Activated T-cell treated with anti-CD3 and anti-CD28 coated beads for 1 hour (primary cell): ENCODE data around the gene TSPAN16.

Experiments
- DNase-seq: peaks from one replicate; pipeline ENCODE4 v3.0.0-alpha.2; 2020; ENCODE audit warnings: low read depth

TSPAN16 gene, protein sequence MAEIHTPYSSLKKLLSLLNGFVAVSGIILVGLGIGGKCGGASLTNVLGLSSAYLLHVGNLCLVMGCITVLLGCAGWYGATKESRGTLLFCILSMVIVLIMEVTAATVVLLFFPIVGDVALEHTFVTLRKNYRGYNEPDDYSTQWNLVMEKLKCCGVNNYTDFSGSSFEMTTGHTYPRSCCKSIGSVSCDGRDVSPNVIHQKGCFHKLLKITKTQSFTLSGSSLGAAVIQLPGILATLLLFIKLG

DNA sequence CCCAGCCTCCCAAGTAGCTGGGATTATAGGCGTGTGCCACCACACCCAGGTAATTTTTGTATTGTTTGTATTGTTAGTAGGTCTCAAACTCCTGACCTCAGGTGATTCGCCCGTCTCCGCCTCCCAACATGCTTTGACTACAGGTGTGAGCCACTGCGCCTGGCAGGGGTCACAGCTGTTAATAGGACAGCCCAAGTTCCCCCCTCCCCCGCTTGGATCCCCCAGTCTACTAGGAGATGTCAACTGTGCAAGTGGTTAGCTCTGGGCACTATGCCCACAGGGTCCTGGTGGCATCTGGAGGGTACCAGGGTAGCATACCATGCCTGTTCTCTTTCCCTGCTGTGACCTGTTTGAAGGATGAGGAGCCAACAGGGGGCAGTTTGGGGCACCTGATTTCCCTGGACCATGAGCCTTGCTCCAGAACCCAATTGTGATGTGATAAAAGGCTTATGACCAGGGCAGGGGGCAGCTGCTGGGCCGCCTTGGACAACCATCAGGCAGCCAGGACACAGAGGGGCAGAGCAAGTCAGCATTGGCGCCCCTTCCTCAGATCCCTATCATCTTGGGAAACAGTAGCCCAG is at the start of gene TSPAN16:
Gene TSPAN16 (plus strand): TSS at position 496 of the 581 bp plus-strand sequence. CDS start 138 bp downstream, outside the sequence.
- DNase-seq, result no peak

DNA sequence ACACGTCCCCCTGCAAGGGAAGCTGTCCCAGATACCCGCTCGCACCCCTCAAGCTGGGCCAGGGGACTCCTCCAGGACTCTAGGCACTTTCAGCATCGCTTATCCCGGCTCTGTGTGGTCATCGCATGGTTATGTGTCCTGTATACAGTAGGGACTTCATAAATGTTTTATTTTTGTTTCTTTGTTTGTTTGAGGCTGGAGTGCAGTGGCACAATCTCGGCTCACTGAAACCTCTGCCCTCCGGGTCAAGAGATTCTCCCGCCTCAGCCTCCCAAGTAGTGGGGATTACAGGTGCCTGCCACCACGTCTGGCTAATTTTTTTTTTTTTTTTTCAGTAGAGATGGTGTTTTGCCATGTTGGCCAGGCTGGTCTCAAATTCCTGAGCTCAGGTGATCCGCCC is 49.0 kb upstream of the TSPAN16 start:
- DNase-seq, result no peak

DNA sequence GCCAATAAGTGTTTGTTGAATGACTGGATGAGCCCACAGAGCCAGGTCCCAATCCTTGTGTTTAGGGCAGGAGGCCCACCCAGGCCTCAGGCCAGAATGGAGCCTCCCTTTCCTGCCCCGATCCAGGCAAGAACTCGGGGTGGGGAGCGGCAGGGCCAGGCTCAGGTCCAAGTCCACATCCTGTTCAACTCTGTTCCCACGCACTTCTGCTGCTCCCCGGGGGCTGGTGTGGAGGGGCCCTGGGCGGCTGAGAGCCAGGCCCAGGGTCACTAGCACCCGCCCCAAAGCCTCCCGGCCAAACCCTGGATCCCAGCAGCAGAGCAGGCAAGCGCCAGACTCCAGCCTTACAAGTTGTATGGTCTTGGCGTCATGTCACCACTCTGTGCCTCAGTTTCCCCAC is 48.6 kb upstream of the TSPAN16 start:
- no peak for DNase-seq

DNA sequence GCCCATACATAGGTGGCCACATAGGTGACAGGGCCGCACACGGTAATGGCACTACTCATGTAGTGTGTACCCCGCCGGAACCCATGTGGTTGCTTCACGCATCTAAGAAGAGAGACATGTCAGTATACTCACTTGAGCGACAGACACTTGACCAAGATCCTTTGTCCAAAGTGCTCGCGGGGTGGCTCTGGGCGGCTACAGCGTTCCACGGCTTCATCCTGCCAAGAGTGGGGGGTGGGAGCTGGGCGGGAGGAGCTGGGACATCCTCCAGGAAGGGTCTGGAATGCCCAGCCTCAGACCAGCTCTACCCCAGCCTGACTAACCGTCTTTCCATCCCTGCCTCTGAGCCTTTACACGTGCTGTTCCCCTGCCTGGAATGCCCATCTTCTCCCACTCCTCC is 48.0 kb upstream of the TSPAN16 start:
- DNase-seq, result no peak

DNA sequence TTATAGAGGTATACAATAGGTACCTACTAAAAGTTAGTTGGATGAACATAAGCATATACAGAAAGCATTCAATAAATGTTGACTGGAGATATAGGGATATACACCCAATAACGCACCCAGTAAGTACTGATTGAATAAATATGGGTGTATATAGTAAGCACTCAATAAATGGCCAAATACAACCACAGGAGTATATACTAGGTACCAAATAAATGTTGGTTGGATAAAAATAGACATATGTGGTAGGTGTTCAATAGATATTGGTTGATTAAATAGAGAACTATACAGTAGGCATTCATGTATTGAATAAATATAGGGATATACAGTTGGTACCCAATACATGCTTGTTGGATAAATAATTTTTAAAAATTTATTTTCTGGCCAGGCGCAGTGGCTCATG is 47.1 kb upstream of the TSPAN16 start:
- no peak for DNase-seq

DNA sequence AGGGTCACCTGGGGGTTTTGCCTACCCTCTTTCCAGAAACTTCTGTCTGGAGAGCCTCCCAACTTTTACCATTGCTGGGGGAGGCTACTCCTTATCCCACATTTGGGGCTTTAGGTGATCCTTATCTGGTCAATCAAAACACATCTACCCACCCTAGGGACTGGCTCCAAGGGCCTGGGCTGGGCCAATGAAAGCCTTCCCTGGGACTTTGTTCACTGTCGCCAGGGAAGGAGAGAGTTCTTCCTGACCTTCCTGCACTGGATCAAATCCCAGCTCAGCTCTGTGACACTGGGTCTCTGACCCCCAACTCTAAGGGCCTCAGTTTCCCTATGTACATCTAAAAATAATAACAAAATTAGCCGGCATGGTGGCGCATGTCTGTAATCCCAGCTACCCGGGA is 44.7 kb upstream of the TSPAN16 start:
- no peak for DNase-seq

DNA sequence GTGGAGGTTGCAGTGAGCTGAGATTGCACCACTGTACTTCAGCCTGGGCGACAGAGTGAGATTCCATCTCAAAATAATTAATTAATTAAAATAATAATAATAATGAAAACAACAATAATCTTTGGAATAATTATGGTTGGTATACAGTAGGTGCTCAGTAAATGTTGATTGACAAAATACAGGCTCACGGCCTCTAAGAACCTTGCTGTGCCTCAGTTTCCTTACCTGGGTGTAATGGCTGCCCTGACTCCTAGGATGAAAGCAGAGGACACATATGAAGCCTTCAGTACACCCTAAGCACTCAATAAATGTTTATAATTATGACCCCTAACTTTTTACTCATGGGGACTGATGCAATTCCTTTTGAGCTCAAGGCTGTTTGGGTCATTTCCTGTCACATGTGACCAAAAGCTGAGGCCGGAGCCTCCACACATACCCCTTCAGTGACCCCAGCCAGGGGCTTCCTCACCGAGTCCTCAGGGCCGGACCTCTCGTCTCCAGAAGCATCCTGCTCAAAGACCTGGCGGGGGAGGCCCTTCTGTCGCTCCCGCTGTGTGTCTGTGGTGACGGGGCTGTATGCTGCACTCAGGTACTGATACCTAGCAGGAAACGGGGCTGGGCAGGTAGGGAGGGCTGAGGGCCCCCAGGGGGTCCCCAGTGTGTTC is 44.2 kb upstream of the TSPAN16 start:
- no peak for DNase-seq

DNA sequence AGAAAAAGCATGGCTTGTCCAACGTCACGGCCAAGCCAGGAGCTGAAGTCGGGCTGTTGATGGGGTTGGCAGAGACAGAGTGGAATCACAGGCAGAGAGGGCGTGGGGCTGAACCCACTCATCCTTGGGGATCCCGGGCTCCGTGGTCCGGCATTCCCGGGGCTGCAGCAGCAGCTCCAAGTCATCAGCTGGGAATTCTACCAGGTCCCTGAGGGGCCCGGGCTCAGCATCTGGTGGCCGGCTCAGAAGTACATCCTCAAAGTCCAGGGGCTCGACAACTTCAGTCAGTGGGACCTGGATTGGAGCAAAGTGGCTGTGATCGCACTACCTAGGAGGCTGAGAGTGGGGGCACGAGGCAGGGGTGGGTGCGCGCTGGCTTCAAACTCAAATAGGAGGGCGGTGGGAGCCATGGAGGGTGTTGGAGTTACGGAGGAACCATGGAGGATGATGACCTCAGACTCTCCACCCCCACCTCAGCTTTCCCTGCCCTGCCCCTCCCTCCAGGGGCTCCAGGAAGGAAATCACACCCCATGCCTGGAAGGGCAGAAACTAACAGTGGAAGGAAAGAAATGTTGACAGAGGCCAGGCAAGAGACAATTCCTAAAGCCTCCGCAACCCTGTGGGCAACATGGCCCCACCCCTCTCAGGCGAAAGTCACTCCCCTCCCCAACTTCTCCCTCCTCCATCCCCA is 43.1 kb upstream of the TSPAN16 start:
- DNase-seq, result no peak

DNA sequence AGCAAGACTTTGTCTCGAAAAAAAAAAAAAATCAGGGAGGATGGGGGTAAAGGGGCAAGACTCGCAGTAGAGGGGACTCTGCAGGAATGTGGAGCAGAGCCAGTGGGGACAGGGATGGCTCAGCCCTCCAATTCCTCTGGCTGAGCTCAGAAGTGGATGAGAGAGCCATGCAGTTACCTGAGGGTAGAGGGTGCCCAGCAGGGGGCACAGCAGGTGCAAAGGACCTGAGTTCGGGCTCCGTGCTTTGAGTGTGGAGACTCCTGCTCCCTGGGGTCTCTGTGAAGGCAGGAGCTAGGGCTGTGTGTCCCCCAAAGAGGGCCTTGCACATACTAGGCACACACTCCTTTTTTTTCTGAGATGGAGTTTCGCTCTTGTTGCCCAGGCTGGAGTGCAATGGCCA is 41.3 kb upstream of the TSPAN16 start:
- DNase-seq, result no peak

DNA sequence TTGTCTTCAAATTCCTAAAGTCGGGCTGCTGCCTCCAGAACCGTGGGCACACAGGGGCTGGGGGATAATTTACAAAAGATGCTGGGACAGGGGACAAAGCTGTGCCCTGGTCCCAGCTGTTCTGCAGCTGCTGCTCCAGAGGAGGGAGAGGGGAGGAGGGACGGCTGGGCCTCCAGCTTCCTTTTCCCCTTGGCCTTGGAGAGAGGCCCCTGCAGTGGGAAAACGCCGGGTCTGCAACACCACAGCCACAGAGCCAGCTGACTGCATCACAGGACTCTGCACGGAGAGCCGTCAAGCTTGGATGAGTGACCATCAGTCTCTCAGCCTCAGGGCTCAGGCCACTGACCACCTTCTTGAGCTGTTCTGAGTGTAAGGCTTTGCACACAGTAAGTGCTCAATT is 39.8 kb upstream of the TSPAN16 start:
- no peak for DNase-seq

DNA sequence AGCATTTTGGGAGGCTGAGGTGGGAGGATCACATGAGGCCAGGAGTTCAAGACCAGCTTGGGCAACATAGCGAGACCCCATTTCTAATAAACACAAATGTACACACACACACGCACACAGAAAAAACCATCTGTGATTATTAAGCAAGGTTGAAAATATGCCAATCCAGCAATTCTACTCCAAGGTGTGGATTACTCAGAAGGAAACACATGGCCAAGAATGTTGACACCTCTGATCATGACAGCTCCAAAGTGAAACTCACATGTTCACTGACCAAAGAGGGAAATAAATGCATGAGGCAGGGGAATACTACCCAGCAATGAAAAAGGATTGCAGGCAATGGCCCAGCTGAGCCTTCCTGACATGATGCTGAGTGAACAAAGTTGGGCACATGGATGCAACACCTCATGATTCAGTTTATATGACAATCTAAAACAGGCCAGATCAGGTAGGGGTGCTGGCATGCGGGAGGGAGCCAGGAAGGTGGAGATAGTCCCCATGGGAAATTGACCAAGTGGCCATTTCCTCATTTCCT is 38.0 kb upstream of the TSPAN16 start:
- no peak for DNase-seq

DNA sequence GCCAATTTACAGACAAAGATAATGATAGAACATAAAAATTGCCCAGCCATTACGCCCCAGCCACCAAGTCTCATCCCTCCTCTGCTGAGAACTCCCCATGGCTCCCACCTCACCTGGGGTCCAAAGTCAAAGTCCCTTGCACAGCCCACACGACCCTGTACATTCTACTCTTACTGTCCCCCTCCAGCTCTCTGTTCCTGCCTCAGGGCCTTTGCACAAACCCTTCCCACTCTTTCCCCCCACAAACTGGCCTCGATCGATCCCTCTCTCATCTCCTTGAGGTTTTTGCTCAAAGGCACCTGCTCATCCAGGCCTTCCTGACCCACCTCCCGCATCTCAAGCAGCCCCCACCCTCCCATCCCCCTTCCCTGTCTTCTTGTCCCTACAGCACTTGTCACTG is 35.0 kb upstream of the TSPAN16 start:
- no peak for DNase-seq

DNA sequence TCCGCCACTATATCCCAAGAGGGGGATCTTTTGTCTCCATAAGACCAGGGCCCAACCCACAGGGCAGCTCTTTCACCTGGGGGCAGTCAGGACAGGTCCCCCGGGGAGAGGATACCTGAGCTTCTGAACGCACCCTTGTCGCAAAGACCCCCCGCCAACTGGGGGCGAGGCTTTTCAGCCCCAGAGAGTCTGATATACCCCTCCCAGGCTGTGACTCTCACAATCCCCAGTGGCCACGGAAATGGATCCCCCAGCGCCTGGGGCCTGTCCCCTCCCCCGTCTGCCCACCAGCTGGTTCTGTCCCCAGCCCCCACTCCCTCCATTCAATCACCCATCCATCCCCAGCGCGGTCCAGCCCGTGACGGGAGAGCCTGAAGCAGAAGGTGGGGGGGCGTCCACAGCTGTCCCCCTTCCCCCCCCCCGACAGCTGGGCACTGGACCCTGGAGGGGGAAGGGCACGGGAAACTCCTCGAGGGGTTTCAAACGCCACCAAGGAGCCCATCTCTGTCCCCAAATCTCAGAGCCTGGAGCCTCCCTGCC is 34.5 kb upstream of the TSPAN16 start:
- DNase-seq, result no peak

DNA sequence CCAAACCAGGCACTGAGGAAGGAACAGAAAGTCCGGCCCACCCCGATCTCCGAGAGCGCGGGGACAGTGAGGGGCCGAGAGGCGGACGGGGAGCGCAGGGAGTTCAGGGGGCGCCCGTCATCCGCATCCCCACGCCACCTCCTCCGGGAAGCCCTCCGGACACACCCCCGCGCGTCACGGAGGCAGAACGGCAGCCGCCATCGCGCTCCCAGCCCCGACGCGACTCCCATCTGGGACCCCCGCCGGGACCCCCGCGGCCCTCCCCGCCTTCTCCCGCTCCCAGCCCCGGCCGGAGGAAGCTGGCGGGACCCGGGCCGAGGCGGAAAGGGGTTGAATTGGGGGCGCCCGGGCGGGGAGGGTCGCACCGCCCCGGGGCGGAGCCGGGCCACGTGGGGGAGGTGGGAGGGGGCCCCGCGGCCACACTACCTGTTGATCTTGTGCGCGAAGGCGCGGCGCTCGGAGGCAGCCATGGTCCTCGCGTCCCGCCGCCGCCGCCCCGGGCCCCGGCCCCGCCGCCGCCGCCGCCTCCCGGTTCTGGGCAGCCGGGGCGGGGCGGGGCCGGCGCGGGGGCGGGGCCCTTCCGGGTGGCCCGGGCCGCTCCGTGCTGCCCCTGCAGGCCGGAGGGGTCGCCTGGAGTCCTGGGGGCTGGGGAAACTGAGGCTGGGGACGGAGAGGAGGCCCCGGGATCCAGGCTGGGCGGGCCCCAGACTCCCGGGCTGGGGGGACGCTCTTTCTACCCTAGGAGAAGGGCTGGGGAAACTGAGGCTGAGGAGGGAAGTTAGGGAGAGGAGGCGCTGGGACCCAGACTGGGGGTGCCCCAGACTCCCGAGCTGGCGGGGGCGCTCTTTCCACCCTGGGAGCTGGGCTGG is 33.8 kb upstream of the TSPAN16 start, which contains the start of gene DOCK6:
Gene DOCK6 (minus strand): TSS at position 554 of the 869 bp plus-strand sequence. CDS start 84 bp downstream, at position 470.
- DNase-seq, result no peak

DNA sequence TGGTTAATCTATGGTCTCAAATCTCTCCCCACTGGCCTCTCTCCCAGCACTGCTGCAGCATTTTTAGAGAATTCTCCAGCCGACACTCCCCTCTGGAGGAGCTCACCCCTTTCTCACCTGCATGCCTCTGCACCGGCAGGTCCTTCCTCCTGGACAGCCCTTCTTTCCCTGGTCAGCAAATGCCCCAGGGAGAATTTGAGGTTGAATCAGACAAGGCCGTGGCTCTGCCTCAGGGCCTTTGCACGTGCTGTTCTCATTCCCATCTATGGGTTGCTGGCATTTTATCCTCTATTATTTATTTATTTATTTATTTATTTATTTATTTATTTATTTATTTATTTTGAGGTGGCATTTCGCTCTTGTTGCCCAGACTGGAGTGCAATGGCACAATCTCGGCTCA is 32.2 kb upstream of the TSPAN16 start:
- DNase-seq, result no peak

DNA sequence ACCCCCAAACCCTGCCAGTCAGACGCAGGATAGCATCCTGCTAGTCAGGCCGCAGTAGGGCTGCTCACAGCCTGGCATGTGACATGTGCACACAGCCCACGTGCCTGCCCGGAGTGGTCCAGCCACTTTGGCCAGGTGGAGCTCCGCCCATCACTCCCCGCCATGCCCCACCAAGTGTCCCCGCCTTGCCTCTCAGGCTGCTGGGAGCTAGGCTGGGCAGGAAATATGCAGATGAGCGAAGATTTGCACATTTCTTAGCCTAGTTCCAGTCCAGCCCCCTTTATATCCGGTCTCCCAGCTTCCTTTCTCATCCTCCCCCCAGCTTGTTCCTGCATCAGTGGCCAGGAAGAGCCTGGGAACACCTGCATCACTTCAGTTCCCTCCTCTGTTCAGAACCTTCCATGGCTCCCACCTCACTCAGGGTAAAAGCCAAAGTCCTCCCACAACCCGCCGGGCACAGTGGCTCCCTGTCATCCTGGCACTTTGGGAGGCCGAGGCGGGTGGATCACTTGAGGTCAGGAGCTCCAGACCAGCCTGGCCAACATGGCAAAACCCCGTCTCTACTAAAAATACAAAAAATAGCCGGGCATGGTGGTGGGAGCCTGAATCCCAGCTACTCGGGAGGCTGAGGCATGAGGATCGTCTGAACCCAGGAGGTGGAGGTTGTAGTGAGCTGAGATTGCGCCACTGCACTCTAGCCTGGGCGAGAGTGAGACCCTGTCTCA is 31.3 kb upstream of the TSPAN16 start:
- no peak for DNase-seq

DNA sequence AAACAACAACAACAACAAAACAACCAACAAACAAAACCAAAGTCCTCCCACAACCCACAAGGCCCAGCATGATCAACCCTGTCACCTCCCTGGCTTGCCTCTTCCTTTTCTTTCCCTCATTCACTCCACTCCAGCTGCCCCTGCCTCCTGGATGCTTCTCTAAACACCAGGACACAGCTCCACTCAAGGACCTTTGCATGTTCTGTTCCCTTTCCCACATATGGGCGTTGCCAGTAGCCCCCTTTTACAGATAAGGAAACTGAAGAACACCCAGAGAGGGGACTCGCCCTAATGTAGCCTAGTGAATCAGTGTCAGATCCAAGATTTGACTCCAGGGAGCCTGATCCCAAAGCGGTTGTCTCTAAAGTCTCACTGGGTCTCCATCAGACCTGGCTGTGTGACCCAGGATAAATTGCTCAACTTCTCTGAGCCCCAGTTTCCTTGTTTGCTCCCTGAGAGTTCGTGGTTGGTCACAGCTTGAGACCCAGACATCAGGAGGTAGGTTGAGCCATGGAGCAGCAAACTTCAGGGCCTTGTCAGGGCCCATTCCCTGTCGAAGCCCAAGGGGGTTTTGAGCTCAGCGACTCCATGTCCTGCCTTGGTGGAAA is 30.7 kb upstream of the TSPAN16 start:
- no peak for DNase-seq

DNA sequence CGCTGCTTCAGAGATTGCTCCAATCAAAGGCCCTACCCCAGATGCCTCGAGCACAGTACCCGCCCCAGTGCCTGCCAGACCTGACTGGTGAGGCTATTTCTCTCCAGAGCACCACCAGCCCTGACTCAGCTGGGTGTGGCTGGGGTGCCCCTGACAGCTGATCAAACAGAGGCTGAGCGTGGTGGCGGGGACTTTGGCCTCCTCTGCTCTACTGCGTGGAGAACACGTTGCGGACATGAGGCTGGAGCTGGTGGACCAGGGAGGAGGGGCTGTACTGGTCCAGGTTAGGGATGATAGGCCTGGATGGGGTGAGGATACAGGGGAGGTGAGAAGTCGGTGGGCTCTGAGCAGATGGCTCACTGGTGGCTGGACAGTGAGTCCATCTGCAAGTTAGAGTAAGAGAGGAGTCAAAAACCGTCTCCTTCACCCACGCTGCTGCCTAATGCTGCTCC is 30.1 kb upstream of the TSPAN16 start:
- no peak for DNase-seq

DNA sequence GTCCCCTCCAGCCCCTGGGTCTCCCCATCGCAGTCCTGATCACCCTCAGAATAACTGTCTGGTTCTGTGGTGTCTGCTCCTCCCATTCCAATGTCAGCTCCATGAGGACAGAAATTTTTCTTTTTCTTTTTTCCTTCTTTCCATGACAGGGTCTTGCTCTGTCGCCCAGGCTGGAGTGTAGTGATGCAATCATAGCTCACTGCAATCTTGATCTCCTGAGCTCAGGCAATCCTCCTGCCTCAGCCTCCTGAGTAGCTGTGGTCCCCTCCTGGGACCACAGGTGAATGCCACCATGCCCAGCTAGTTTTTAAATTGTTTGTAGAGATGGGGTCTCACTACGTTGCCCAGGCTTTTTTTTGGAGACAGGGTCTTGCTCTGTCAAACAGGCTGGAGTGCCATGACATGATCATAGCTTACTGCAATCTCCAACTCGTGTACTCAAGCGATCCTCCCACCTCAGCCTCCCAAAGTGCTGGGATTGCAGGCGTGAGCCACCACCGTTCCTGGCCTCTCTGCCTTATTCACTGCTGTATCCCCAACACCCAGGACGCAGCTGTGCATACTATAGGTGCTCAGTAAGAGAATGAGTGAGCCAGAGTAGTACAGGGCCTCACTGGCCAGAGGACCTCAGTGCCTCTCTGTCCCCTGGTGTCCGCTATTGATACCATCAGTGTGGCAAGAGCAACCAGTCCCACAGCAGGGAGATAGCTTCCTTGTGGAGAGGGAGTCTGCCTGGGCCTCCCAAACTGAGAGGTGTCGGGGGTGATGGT is 28.5 kb upstream of the TSPAN16 start:
- no peak for DNase-seq
